Osteoblast (primary cell): ENCODE data around the gene ZSCAN22. TPM values are rescaled to one million over a fixed set of nuclear protein-coding genes. Genes with fewer than 3 reads are reported as not detected.

Source experiments
- DNase-seq: peaks from one replicate; pipeline ENCODE4 v3.0.0; 2011; ENCODE audit warnings: low spot score, mixed read lengths; ENCODE audit not compliant: insufficient read length; ENCODE audit errors: missing footprints
- H2AFZ ChIP-seq: 2 replicates; pipeline ENCODE4 v1.6.0; 2011; ENCODE audit warnings: mild to moderate bottlenecking, low read length
- H3K27ac ChIP-seq: 2 replicates; pipeline ENCODE4 v1.5.1; 2011; ENCODE audit warnings: mild to moderate bottlenecking, low read depth, low read length, moderate library complexity
- H3K27me3 ChIP-seq: 2 replicates; pipeline ENCODE4 v1.6.0; 2012; ENCODE audit warnings: mild to moderate bottlenecking, control low read depth, inconsistent platforms, low read length, moderate library complexity; ENCODE audit not compliant: insufficient read depth
- H3K36me3 ChIP-seq: 2 replicates; pipeline ENCODE4 v1.5.1; 2011; ENCODE audit warnings: mild to moderate bottlenecking, low read length, control low read depth, moderate library complexity; ENCODE audit not compliant: insufficient read depth
- H3K4me1 ChIP-seq: 2 replicates; pipeline ENCODE4 v1.5.1; 2011; ENCODE audit warnings: mild to moderate bottlenecking, low read length, control low read depth, moderate library complexity; ENCODE audit not compliant: insufficient read depth
- H3K4me2 ChIP-seq: 2 replicates; pipeline ENCODE4 v1.6.0; 2011; ENCODE audit warnings: mild to moderate bottlenecking, low read length; ENCODE audit not compliant: insufficient read depth
- H3K4me3 ChIP-seq: fragments of 200-600 bp; sonication (generic); 3 replicates; pipeline ENCODE4 v1.5.1; 2012; ENCODE audit warnings: mild to moderate bottlenecking, low read length, inconsistent platforms; ENCODE audit not compliant: insufficient read depth
- H3K79me2 ChIP-seq: 2 replicates; pipeline ENCODE4 v1.6.0; 2012; ENCODE audit warnings: mild to moderate bottlenecking, low read length, control low read depth, inconsistent platforms; ENCODE audit not compliant: insufficient read depth
- H3K9me3 ChIP-seq: 2 replicates; pipeline ENCODE4 v1.5.1; 2011; ENCODE audit warnings: low read depth, low read length, control low read depth
- H4K20me1 ChIP-seq: 2 replicates; pipeline ENCODE4 v1.6.0; 2012; ENCODE audit warnings: mild to moderate bottlenecking, low read length, control low read depth; ENCODE audit not compliant: insufficient read depth
- total RNA-seq: library from RNA; depleted of rRNA; stranded (reverse); fragments of >200 nt; gene quantifications from 2 replicates; pipeline ENCODE4 v1.2.3, GENCODE V29; 2012
- TF ChIP-seq, protein P1 (sequence below): IDR thresholded peaks from 2 replicates; pipeline ENCODE4 v1.5.1; 2011; ENCODE audit warnings: mild to moderate bottlenecking, low read depth, low read length, moderate library complexity; ENCODE audit errors: extremely low read depth

ZSCAN22 gene
- total RNA-seq, 1 donor, result 2.5 TPM

DNA sequence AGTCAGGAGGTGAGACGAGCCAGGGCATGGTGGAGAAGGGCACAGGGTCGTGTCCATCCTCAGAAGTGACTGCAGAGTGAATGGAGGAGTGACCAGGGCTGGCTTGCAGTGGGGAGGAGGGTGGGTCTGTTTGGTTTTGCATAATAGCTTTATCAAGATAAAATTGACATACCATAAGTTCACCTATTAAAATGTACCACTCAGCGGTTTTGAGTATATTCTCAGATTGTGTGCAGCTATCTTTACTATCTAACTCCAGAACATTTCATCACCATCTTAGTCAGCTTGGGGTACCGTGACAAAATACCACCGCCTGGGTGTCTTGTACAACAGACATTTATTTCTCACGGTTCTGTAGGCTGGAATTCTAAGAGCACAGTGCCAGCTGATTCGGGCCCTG is 34.9 kb upstream of the ZSCAN22 start:
- Histone ChIP-seq H3K4me1 (no peaks in the 10 kb centered on the region), H4K20me1 (no peaks in the 10 kb centered on the region), H3K4me2 (no peak overlapping the region), H3K27me3 (no peaks in the 10 kb centered on the region), H3K4me3 (no peak overlapping the region), H3K9me3 (peaks cover 24% of the 10 kb centered on the region), H2AFZ (no peak overlapping the region), H3K79me2 (peaks cover 21% of the 10 kb centered on the region), H3K36me3 (peaks cover 86% of the 10 kb centered on the region), H3K27ac (no peak overlapping the region)
- no peak for DNase-seq
- TF ChIP-seq, protein P1, sequence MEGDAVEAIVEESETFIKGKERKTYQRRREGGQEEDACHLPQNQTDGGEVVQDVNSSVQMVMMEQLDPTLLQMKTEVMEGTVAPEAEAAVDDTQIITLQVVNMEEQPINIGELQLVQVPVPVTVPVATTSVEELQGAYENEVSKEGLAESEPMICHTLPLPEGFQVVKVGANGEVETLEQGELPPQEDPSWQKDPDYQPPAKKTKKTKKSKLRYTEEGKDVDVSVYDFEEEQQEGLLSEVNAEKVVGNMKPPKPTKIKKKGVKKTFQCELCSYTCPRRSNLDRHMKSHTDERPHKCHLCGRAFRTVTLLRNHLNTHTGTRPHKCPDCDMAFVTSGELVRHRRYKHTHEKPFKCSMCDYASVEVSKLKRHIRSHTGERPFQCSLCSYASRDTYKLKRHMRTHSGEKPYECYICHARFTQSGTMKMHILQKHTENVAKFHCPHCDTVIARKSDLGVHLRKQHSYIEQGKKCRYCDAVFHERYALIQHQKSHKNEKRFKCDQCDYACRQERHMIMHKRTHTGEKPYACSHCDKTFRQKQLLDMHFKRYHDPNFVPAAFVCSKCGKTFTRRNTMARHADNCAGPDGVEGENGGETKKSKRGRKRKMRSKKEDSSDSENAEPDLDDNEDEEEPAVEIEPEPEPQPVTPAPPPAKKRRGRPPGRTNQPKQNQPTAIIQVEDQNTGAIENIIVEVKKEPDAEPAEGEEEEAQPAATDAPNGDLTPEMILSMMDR, result no peak

- TF ChIP-seq, protein P1, result no peak
- Histone ChIP-seq H3K36me3 (peaks cover 67% of the 10 kb centered on the region), H4K20me1 (no peaks in the 10 kb centered on the region), H3K4me3 (no peak overlapping the region), H3K79me2 (peaks cover 21% of the 10 kb centered on the region), H3K4me2 (no peak overlapping the region), H3K9me3 (peaks cover 24% of the 10 kb centered on the region), H3K27me3 (no peaks in the 10 kb centered on the region), H3K4me1 (no peaks in the 10 kb centered on the region), H2AFZ (no peak overlapping the region), H3K27ac (no peak overlapping the region)
- no peak for DNase-seq
Measured at GRCh38 chr19:58294743-58295374, 31.9 kb upstream of the ZSCAN22 start.

DNA sequence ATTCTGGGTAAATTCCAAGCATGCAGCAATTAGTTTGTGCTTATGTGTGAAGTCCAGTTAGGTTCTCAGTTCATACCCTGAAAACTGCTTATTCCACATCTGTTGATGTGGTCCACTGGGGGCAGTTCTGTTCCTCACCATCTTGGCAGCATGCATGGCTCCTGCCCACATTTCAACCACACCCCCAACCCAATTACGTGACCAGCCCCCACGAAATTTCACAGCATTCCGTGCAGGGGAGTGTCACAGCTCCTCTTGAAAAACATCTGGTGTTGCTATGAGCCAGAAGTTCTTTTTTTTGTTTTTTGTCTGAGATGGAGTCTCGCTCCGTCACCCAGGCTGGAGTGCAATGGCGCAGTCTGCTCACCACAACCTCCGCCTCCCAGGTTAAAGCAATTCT is 30.7 kb upstream of the ZSCAN22 start:
- Histone ChIP-seq H3K4me3 (no peak overlapping the region), H3K9me3 (peaks cover 24% of the 10 kb centered on the region), H3K4me1 (no peaks in the 10 kb centered on the region), H3K79me2 (peaks cover 31% of the 10 kb centered on the region), H3K4me2 (no peak overlapping the region), H3K27me3 (no peaks in the 10 kb centered on the region), H3K27ac (no peak overlapping the region), H4K20me1 (peaks cover 3% of the 10 kb centered on the region), H3K36me3 (peaks cover 70% of the 10 kb centered on the region), H2AFZ (no peak overlapping the region)
- DNase-seq, result no peak
- TF ChIP-seq, protein P1, result no peak

- Histone ChIP-seq H3K4me3 (no peak overlapping the region), H3K9me3 (peaks cover 2% of the 10 kb centered on the region), H2AFZ (no peak overlapping the region), H3K27me3 (no peaks in the 10 kb centered on the region), H4K20me1 (peaks cover 3% of the 10 kb centered on the region), H3K79me2 (peaks cover 26% of the 10 kb centered on the region), H3K4me1 (peaks cover 8% of the 10 kb centered on the region), H3K27ac (no peak overlapping the region), H3K4me2 (no peak overlapping the region), H3K36me3 (peaks cover 29% of the 10 kb centered on the region)
- TF ChIP-seq, protein P1, result no peak
- no peak for DNase-seq
Measured at GRCh38 chr19:58300620-58301019, 26.2 kb upstream of the ZSCAN22 start.
